GM13976 (cell line): ENCODE data around the gene BBIP1.
A peak's percentile ranks its signal among the peaks of the same experiment; 100 is the strongest.
"Not testable (repeated sequence)": the region's sequence is repeated elsewhere in the genome, so short reads cannot be mapped to it uniquely, and the experiment has no call there.

ENCODE experiments used
- DNase-seq: peaks from one replicate; pipeline ENCODE4 v3.0.0; 2012; ENCODE audit warnings: low spot score
- in situ Hi-C: fragments of 300-500 bp; cut with MboI; formaldehyde crosslinking; loops from one replicate; pipeline ENCODE4 v1.12.0; 2022; ENCODE audit warnings: low sequenced_read_pairs, mixed read lengths, inconsistent platforms; ENCODE audit not compliant: unreplicated experiment
- TF ChIP-seq, protein P1 (sequence below): IDR thresholded peaks from 2 replicates; pipeline ENCODE4 v1.5.1; 2012; ENCODE audit warnings: borderline replicate concordance, mild to moderate bottlenecking; ENCODE audit not compliant: insufficient read depth; ENCODE audit errors: extremely low read depth, missing control alignments, control extremely low read depth

Gene BBIP1

DNA sequence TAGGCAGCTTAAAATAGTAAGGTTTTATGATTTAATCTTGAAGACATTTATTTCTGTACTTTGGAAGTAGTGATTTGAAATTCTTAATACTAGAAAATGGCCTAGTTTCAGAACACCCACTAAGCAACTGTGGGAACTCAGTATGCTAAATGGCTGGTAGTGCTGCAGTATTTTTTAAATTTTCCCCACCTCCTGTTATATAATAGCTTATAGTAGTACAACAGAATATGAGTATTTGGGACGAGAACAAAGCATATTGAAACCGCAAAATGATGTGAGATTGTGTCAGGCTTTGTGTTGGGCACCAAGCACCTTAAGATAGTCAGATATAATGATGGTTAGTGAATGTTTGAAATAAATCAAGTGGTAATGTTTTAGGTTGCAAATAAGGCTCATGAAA, 8.5 kb upstream of the BBIP1 start:
- TF ChIP-seq, protein P1, sequence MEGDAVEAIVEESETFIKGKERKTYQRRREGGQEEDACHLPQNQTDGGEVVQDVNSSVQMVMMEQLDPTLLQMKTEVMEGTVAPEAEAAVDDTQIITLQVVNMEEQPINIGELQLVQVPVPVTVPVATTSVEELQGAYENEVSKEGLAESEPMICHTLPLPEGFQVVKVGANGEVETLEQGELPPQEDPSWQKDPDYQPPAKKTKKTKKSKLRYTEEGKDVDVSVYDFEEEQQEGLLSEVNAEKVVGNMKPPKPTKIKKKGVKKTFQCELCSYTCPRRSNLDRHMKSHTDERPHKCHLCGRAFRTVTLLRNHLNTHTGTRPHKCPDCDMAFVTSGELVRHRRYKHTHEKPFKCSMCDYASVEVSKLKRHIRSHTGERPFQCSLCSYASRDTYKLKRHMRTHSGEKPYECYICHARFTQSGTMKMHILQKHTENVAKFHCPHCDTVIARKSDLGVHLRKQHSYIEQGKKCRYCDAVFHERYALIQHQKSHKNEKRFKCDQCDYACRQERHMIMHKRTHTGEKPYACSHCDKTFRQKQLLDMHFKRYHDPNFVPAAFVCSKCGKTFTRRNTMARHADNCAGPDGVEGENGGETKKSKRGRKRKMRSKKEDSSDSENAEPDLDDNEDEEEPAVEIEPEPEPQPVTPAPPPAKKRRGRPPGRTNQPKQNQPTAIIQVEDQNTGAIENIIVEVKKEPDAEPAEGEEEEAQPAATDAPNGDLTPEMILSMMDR: no peak
- DNase-seq: no peak
- in situ Hi-C loops: no loop called here

DNA sequence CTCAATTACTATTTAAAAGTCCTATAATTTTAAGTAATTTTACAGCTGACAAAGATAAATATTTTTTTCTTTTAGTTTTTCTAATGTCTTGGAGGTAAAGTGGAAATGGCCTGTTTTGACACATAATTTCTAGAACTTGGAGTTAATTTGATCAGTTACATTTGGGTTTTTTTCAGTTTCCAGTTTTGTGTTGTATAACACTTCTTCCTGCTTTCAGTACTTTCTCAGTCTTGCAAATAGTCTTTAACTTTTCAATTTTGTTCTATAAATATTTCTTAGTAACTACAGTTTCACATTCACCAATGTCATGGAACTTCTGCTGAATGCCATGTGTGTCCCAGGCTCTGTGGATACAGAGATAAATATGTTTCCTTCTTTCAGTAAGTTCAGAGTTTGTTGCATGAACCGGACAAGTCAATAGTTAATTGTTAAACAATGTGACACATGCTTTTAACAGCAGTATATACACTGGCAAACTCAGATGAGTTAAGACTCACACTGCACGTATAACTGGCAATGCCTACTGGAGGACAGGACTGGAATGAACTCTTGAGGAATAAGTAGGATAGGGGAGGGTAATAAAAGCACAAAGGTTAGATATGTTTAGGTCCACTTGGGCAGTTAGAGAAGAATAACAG, 5.0 kb upstream of the BBIP1 start:
- in situ Hi-C loops: no loop called here
- DNase-seq: no peak
- TF ChIP-seq, protein P1: no peak

DNA sequence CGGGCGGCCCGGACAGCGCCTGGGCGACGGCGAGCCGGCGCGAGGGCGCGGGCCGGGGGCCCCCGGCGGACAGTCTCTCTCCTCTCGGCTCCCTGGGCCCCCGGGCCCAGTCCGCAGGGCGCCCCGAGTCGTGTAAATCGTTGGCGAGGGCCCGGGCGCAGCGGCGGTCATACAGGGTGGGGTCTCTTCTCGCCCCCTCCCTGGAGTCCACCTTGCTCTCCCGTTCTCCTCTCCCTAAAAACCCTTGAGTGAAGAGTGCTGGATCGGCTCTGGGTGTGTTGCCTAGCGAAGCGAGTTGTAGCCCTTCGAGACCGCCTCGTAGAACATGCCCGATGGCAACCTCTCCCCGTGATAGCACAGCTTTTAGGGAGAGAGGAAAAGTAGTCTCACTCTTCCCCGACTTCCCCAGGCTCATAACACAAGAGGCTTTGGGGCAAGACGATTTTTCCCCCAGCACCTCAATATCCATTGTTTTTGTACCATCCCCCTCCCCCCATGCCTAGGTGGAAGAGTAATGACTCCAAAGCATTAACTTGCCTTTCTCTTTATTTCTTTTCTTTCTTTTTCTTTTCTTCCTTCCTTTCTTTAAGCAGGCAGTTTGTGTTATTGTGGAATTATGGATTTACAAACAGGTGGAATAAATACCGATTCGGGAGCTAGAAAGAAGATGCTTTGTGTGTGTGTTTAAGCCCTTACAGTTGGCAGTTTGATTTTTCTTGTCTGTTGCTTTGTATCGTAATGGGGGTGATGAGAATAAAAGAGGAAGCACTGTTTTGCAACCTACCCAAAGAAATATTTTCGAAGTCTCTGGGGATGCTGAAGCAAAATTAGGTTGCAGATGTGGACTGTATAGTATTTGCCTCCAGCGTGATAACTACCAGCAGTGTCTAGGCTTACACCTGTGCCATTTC, 1.2 kb upstream of the BBIP1 start:
- TF ChIP-seq, protein P1: no peak
- in situ Hi-C loops: no loop called here
- peak; percentile 28 for DNase-seq

DNA sequence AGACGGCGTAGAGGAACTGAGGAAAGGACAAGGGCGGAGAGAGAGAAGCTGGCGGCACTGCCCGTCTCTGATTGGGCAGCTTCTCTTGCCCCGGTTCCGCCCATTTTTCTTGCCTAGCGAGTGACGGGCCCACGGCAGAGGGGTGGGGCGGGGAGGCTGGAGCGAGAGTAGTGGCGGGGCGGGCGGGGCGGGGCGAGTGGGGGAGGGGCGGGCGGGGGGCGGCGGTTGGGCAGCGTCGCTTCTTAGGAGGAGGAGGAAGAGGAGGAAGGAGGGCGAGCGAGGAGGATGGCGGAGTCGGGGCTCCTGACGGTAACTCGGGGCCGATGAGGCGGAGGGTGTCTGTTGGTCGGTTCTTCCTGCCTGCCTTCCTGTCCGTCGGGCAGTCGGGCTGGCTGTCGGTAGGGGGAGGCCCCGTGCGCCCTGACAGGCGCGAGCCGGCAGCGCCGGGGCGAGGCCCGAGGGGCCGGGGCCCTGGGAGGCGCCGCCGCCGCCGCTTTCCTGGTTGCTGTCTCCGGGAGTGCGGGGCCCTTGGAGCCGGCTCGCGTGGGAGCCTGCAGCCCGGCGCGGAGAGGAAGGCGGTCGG, 460 bp upstream of the BBIP1 start, which contains the start of gene SHOC2:
Gene SHOC2 (plus strand): TSS at position 256 of the 583 bp plus-strand sequence. CDS start 44,755 bp downstream, outside the sequence.
- in situ Hi-C loops: no loop called here
- TF ChIP-seq, protein P1: no peak
- DNase-seq: no peak

DNA sequence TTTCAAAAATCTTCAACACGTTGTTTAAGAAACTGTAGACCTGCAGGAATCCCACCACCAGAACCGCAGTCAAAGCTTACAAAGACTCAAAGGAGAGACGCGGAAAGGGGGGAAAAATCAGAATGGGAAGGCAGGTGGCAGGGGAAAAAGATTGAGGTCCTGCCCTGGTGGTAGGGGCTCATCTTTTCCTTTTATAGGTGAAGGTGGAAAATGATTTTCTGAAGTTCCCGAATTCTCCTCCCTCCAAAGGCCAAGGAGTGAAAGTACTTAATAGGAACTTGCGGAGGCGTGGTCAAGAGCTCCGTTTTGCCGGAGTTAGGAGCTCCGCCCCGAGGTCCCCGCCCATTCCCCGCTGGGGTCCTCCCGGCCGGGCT, 724 bp downstream of the BBIP1 start:
- no peak for DNase-seq

DNA sequence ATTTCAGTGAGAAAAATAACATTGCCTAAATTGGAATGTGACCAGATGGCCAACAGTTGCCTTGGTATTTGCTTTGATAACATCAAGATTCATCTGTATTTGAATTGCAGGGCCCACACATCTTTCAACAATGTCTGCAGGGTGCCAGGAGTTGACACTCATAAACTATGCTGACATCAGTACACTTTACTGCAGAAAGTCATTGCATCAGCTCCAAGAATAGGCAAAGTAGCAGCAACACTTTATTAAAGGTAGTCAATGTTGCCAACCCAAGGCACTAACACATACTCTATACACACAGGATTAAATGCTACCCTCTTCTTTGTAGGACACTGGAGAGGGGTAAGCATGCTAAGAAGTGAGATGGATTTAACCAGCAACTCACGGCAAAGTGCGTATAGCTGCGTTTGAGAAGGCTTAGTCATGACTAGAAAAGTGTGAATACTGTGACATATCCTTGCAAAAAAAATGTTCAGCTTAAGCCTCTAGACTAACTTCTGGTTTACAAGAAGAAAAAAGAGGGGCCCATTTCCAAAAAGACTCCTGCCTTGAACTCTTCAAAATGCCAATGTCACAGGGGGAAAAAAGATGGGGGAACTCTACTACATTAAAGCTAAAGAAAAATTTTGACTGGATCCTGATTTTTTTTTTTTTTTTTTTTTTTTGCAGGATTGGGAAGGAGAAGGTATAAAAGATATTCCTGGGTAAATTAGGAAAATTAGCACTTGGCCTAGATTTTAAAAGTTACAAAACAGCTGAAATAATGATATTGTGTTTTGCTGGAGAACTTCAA, 2.2 kb downstream of the BBIP1 start:
- no peak for DNase-seq
- in situ Hi-C loops: no loop called here
- TF ChIP-seq, protein P1: no peak

More for the DNA sequence above, 724 bp downstream of the BBIP1 start:
- in situ Hi-C loops: no loop called here
- TF ChIP-seq, protein P1: no peak

DNA sequence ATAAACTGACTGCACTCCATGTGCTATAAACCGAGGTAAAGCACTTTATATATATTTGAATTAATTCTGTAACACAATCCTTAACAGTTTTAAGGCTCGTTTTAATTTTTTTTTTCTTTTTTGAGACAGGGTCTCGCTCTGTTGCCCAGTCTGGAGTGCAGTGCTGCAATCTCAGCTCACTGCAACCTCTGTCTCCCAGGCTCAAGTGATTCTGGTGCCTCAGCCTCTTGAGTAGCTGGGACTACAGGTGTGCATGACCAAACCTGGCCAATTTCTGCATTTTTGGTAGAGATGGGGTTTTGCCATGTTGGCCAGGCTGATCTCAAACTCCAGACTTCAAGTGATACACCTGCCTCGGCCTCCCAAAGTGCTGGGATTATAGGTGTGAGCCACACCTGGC, 3.4 kb downstream of the BBIP1 start:
- in situ Hi-C loops, DNase-seq: not testable (repeated sequence)
